ENCODE measurements around the gene PIP4K2A.

Gene PIP4K2A

DNA sequence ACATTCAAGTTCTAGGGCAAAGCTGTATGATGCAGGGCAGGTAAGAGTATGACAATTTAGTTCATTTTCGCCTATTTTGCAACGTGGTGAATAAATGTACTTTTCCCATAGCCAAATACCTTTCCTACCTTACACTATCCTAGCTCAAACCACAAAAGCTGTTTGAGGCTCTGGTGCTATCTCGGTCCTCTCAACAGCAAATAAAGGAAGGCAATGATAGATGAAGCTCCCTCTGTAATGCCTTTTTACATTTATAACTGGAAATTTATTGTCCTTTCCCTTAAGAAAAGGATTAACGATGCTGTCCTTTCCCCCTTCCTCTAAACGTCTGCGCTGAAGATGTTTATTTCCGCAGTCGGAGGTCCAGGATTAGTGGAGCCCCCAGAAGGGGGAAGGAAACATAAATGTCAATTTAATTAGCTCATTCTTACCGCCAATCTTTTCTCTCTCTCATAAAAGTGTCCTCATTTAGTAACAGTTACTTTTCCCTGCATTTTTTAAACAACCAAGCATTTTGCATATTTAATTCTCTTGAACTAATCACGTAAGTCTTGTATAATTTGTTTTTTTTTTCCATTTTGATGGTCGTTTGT lies 114.6 kb downstream of the PIP4K2A start:
- Histone ChIP-seq H3K27me3 (ENCODE audit: control insufficient read depth, insufficient read depth, low read length) (no peaks in the 10 kb centered on the region), H3K9me3 (replicated peaks; ENCODE audit: low read length) (no peaks in the 10 kb centered on the region), H3K4me3 (ENCODE audit: low read length) (no peak overlapping the region), H3K9ac (ENCODE audit: low read depth, low read length) (no peak overlapping the region), H3K4me1 (ENCODE audit: control insufficient read depth, insufficient read depth, low read length) (peaks cover 16% of the 10 kb centered on the region), H3K4me2 (ENCODE audit: low read length) (peak overlapping the region; percentile 53), H3K36me3 (ENCODE audit: insufficient read depth, low read length) (no peaks in the 10 kb centered on the region)

DNA sequence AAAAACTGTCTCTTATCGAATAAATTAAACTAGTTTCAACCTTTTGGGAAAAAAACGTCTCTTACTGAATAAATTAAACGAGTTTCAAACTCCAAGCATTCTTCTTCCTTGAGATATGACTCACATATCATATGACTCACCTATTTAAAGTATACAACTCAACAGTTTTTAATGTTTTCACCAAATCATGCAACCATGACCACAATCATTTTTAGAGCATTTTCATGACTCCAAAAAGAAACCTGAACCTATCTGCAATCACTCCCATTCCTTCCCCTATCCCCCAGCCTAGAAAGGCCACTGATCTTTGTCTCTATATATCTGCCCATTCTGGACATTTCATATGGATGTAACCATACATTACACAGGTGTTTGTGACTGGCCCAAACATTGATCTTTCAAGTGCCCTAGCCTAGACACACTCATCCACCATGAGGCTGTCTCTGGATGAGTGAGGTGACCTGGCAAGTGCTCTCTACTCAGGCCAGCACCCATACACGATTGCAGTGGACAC lies 115.3 kb downstream of the PIP4K2A start:
- Histone ChIP-seq H3K4me1 (ENCODE audit: control insufficient read depth, insufficient read depth, low read length) (peaks cover 16% of the 10 kb centered on the region), H3K36me3 (ENCODE audit: insufficient read depth, low read length) (no peaks in the 10 kb centered on the region), H3K4me2 (ENCODE audit: low read length) (peak overlapping the region; percentile 53), H3K4me3 (ENCODE audit: low read length) (no peak overlapping the region), H3K27me3 (ENCODE audit: control insufficient read depth, insufficient read depth, low read length) (no peaks in the 10 kb centered on the region), H3K9me3 (replicated peaks; ENCODE audit: low read length) (no peaks in the 10 kb centered on the region), H3K9ac (ENCODE audit: low read depth, low read length) (no peak overlapping the region)

DNA sequence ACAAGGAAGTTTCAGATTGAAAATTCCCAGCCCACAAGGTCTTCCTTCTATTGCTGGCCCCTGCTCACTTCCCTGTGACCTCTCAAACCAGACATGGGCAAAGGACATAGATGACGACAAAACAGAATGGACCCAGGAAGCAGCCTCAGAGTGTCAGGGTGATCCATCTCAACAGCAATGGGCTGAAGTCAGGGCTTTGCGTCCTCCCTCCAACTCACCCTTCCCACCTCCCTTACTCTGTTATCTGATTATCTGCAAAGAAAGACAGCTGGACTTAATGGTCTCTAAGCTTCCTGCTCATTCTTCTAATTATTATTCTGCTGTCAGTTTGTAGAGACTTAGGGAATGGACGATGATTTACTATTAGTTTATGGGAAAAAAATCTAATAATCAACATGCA lies 115.9 kb downstream of the PIP4K2A start:
- no peaks in the 10 kb centered on the region for H3K36me3 ChIP-seq (ENCODE audit: insufficient read depth, low read length)
- no peaks in the 10 kb centered on the region for H3K27me3 ChIP-seq (ENCODE audit: control insufficient read depth, insufficient read depth, low read length)
- H3K4me1 ChIP-seq (ENCODE audit: control insufficient read depth, insufficient read depth, low read length) = peaks cover 16% of the 10 kb centered on the region
- H3K4me3 ChIP-seq (ENCODE audit: low read length) = no peak overlapping the region
- no peak overlapping the region for H3K9ac ChIP-seq (ENCODE audit: low read depth, low read length)
- no peaks in the 10 kb centered on the region for H3K9me3 ChIP-seq (replicated peaks; ENCODE audit: low read length)
- H3K4me2 ChIP-seq (ENCODE audit: low read length) = no peak overlapping the region

DNA sequence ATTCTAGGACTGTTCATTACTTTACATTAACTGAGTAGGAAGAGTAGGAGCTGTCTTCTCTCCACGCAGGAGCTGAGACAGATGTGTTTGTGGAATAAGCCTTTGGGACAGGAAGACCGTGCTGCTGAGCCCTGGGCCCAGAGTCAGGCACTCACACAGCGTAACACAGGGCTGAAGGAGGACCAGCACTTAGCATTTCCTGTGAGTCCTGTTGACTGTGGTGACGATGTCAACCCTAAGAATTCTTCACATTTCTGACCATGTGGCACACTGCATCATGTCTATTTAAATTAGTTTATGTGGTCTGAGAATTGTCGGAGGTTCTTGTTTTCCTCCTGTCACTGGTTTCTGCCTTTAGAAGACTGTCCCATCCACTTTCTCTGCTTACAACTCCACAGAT lies 117.2 kb downstream of the PIP4K2A start:
- no peak overlapping the region for H3K9ac ChIP-seq (ENCODE audit: low read depth, low read length)
- no peaks in the 10 kb centered on the region for H3K9me3 ChIP-seq (replicated peaks; ENCODE audit: low read length)
- no peak overlapping the region for H3K4me3 ChIP-seq (ENCODE audit: low read length)
- peaks cover 16% of the 10 kb centered on the region for H3K4me1 ChIP-seq (ENCODE audit: control insufficient read depth, insufficient read depth, low read length)
- H3K27me3 ChIP-seq (ENCODE audit: control insufficient read depth, insufficient read depth, low read length) = no peaks in the 10 kb centered on the region
- no peak overlapping the region for H3K4me2 ChIP-seq (ENCODE audit: low read length)
- H3K36me3 ChIP-seq (ENCODE audit: insufficient read depth, low read length) = no peaks in the 10 kb centered on the region

DNA sequence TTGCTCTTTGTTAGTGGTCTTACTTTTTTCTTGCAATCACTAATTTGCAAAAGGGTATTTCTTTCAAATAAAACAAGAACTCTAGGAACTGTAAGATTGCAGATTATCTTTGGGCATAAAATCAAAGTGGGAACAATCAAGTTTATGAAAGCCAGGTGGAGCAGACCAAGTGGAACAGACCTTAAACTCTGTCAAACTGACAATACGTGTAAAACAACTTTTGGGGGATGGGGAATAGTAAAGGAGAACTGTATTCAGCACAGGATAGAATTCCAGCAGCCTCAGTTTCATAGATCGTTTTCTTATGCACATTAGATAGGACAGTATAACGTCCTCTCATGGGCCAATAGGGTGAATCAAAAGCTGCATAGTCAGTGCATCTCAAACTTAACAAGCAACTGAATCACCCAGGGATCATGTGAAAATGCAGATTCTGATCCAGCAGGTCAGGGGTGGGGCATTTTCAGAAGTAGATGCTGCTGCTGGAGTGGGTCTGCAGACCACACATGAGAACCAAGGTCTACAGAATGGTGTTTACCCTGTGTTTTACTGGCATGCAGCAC lies 120.7 kb downstream of the PIP4K2A start:
- no peak overlapping the region for H3K9ac ChIP-seq (ENCODE audit: low read depth, low read length)
- H3K9me3 ChIP-seq (replicated peaks; ENCODE audit: low read length) = no peaks in the 10 kb centered on the region
- H3K4me1 ChIP-seq (ENCODE audit: control insufficient read depth, insufficient read depth, low read length) = peaks cover 5% of the 10 kb centered on the region
- H3K27me3 ChIP-seq (ENCODE audit: control insufficient read depth, insufficient read depth, low read length) = no peaks in the 10 kb centered on the region
- H3K36me3 ChIP-seq (ENCODE audit: insufficient read depth, low read length) = peaks cover 2% of the 10 kb centered on the region
- no peak overlapping the region for H3K4me2 ChIP-seq (ENCODE audit: low read length)
- H3K4me3 ChIP-seq (ENCODE audit: low read length) = no peak overlapping the region

DNA sequence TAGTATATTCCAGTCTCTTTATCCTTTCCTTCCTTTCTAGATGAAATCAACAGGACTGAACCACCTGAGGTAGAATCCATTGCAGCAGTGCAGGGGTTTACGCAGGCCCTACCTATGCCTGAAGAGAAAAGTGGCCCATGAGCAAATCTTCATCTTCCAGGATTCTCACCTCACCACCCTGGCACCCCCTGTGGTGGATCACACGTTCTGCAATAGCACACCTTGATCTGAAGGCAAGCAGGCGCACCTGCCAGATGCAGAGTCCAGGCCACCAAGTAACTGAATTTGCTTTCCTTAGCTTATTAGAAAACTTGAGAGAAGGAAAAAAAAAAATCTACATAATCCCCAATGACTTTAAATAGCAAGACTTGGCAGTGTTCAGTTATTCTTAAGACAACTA lies 121.4 kb downstream of the PIP4K2A start:
- Histone ChIP-seq H3K27me3 (ENCODE audit: control insufficient read depth, insufficient read depth, low read length) (no peaks in the 10 kb centered on the region), H3K4me1 (ENCODE audit: control insufficient read depth, insufficient read depth, low read length) (no peaks in the 10 kb centered on the region), H3K4me2 (ENCODE audit: low read length) (no peak overlapping the region), H3K4me3 (ENCODE audit: low read length) (no peak overlapping the region), H3K9ac (ENCODE audit: low read depth, low read length) (no peak overlapping the region), H3K36me3 (ENCODE audit: insufficient read depth, low read length) (peaks cover 6% of the 10 kb centered on the region), H3K9me3 (replicated peaks; ENCODE audit: low read length) (no peaks in the 10 kb centered on the region)

DNA sequence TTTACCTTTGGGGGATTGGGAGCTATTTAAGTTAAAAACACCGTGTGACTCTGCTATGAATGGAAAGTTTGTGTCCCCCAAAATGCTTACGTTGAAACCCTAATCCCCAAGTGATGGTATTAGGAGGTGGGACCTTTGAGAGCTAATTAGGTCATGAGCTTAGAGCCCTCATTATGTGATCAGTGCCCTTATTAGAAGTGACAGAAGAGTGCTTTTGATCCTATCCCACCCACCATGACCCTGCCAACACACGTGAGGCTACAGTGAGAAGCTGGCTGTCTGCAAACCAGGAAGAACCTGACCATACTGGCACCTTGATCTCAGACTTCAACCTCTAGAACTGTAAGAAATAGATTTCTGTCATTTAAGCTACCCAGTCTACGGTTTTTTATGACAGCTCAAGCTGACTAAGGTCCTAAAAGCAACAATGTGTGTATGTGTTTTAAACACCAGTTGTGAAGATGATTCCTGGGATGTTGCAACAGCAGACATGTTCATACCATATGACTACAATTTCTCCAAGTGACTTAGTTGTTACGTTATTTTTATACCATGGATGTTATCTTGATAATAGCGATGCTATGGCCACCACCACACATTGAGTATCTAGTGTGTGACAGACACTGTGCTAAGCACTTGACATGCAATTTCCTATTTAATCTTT lies 124.4 kb downstream of the PIP4K2A start:
- Histone ChIP-seq H3K36me3 (ENCODE audit: insufficient read depth, low read length) (peaks cover 12% of the 10 kb centered on the region), H3K9ac (ENCODE audit: low read depth, low read length) (no peak overlapping the region), H3K4me1 (ENCODE audit: control insufficient read depth, insufficient read depth, low read length) (no peaks in the 10 kb centered on the region), H3K4me2 (ENCODE audit: low read length) (no peak overlapping the region), H3K4me3 (ENCODE audit: low read length) (no peak overlapping the region), H3K27me3 (ENCODE audit: control insufficient read depth, insufficient read depth, low read length) (no peaks in the 10 kb centered on the region), H3K9me3 (replicated peaks; ENCODE audit: low read length) (no peaks in the 10 kb centered on the region)

DNA sequence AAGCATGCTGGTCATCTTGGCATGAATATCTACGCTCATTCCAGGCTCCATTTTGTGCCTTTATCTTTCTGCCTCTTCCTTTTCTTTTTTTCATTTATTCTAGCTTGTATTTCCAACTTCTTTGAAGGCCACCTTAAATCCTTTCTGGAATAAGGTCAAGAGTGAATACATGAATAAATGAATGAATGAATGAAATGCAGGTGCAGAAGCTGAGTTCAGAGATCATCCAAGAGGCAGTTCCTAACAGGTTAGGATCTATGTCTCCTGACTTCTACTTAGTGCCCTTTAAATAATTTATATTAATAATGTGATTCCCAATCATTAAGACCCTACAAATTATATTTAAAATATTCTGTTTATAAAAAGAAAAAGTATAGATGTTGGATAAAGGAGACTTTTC lies 125.9 kb downstream of the PIP4K2A start:
- Histone ChIP-seq H3K4me2 (ENCODE audit: low read length) (no peak overlapping the region), H3K4me1 (ENCODE audit: control insufficient read depth, insufficient read depth, low read length) (no peaks in the 10 kb centered on the region)

DNA sequence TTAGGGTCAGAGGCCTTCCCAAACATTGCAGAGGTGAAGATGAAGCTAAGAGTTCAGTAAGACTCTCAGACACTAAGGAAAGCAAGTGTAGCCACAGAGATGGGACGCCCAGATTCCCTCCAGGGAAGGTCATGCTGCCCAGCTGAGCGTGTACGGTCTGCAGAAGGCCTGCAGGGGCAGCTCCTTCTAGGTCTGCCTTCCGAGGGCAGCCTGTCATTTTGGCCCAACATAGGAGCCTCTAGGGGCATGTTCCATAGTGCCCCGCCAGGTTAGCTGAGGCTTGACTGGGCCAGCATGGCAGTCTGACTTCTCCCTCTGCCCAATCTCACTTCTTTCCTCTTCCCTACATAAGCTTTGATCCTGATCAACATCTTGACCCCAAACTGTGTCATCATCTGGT lies 130.7 kb downstream of the PIP4K2A start:
- Histone ChIP-seq H3K27me3 (ENCODE audit: control insufficient read depth, insufficient read depth, low read length) (no peaks in the 10 kb centered on the region), H3K36me3 (ENCODE audit: insufficient read depth, low read length) (peaks cover 13% of the 10 kb centered on the region), H3K4me1 (ENCODE audit: control insufficient read depth, insufficient read depth, low read length) (no peaks in the 10 kb centered on the region), H3K9me3 (replicated peaks; ENCODE audit: low read length) (no peaks in the 10 kb centered on the region), H3K4me3 (ENCODE audit: low read length) (no peak overlapping the region), H3K4me2 (ENCODE audit: low read length) (no peak overlapping the region), H3K9ac (ENCODE audit: low read depth, low read length) (no peak overlapping the region)

More for the DNA sequence above, 125.9 kb downstream of the PIP4K2A start:
- H3K9me3 ChIP-seq (replicated peaks; ENCODE audit: low read length) = no peaks in the 10 kb centered on the region
- H3K4me3 ChIP-seq (ENCODE audit: low read length) = no peak overlapping the region
- no peaks in the 10 kb centered on the region for H3K27me3 ChIP-seq (ENCODE audit: control insufficient read depth, insufficient read depth, low read length)
- peaks cover 12% of the 10 kb centered on the region for H3K36me3 ChIP-seq (ENCODE audit: insufficient read depth, low read length)
- no peak overlapping the region for H3K9ac ChIP-seq (ENCODE audit: low read depth, low read length)

DNA sequence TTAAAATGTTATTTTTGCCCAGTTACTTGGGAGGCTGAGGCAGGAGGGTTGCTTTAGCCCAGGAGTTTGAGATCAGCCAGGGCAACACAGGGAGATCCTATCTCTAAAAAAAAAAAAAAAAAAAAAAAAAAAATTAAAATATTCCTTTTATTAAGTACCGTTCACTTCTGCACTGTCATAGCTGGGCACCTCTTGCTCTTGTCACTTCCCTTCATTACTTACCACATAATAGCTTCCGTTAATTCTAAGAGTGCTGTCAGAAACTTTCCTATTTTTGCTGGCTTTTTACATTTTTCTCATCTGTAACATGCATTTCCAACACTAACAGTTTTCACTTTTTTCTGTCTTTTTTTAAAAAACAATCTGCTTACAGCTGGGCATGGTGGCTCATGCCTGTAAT lies 132.9 kb downstream of the PIP4K2A start:
- no peaks in the 10 kb centered on the region for H3K27me3 ChIP-seq (ENCODE audit: control insufficient read depth, insufficient read depth, low read length)
- no peaks in the 10 kb centered on the region for H3K9me3 ChIP-seq (replicated peaks; ENCODE audit: low read length)
- no peaks in the 10 kb centered on the region for H3K4me1 ChIP-seq (ENCODE audit: control insufficient read depth, insufficient read depth, low read length)
- no peak overlapping the region for H3K9ac ChIP-seq (ENCODE audit: low read depth, low read length)
- H3K36me3 ChIP-seq (ENCODE audit: insufficient read depth, low read length) = peaks cover 9% of the 10 kb centered on the region
- H3K4me3 ChIP-seq (ENCODE audit: low read length) = no peak overlapping the region
- no peak overlapping the region for H3K4me2 ChIP-seq (ENCODE audit: low read length)

DNA sequence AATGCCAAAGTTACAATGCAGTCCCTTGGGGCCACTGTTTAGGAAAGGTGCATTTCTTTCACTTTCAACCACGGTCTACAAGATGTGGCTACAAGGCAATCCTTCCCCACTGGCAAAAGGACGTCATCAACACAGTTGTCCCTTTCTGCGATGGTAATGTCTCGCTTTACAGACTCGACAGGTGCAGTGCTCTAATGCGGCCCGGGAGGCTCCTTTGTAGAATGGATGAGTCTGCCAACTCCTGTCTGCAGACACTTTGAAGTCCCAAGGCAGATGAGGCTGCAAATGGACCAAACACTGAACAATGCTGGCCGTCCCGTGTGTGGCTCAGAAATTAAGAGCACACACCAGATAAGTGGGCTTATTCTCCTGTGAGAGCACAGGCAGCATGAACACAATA lies 133.7 kb downstream of the PIP4K2A start:
- Histone ChIP-seq H3K36me3 (ENCODE audit: insufficient read depth, low read length) (peaks cover 9% of the 10 kb centered on the region), H3K9ac (ENCODE audit: low read depth, low read length) (no peak overlapping the region), H3K4me2 (ENCODE audit: low read length) (no peak overlapping the region), H3K4me1 (ENCODE audit: control insufficient read depth, insufficient read depth, low read length) (no peaks in the 10 kb centered on the region), H3K27me3 (ENCODE audit: control insufficient read depth, insufficient read depth, low read length) (no peaks in the 10 kb centered on the region), H3K9me3 (replicated peaks; ENCODE audit: low read length) (no peaks in the 10 kb centered on the region), H3K4me3 (ENCODE audit: low read length) (no peak overlapping the region)

DNA sequence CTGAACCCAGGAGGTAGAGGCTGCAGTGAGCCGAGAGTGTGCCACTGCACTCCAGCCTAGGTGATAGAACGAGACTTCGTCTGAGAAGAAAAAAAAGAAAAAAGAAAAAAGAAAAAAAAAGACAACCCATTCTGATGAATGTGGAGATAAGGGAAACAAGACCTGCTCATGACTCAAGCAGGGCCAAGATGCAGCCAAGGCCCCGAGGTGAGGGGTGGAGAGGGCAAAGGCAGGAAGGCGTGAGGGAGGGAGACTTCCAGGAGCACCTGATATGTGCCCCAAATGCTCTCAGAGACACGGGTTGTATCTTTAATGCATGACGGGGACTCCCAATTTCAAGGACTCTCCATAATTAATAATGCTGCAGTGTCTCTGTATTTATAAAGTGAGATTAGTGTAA lies 134.6 kb downstream of the PIP4K2A start:
- Histone ChIP-seq H3K9me3 (replicated peaks; ENCODE audit: low read length) (no peaks in the 10 kb centered on the region), H3K9ac (ENCODE audit: low read depth, low read length) (no peak overlapping the region), H3K36me3 (ENCODE audit: insufficient read depth, low read length) (peaks cover 9% of the 10 kb centered on the region), H3K4me1 (ENCODE audit: control insufficient read depth, insufficient read depth, low read length) (no peaks in the 10 kb centered on the region), H3K4me2 (ENCODE audit: low read length) (no peak overlapping the region), H3K27me3 (ENCODE audit: control insufficient read depth, insufficient read depth, low read length) (no peaks in the 10 kb centered on the region), H3K4me3 (ENCODE audit: low read length) (no peak overlapping the region)

All from skeletal muscle satellite cell (primary cell).